AG10803 (cell line): ENCODE measurements around the gene PPP2R5A.
"Not testable (repeated sequence)": the region's sequence is repeated elsewhere in the genome, so short reads cannot be mapped to it uniquely, and the experiment has no call there.

Source experiments
- DNase-seq: peaks from one replicate; pipeline ENCODE4 v3.0.0; 2010; ENCODE audit warnings: low read depth
- H3K4me3 ChIP-seq: 2 replicates; pipeline ENCODE4 v1.5.1; 2011; ENCODE audit warnings: mild to moderate bottlenecking, low read length, control low read depth
- CTCF ChIP-seq: conservative IDR thresholded peaks from 2 replicates; pipeline ENCODE4 v1.5.1; 2011; ENCODE audit warnings: mild to moderate bottlenecking, low read length, control low read depth, inconsistent platforms

The PPP2R5A gene

GRCh38 chr1:212315184-212315583, 30.0 kb downstream of the PPP2R5A start:
- no peak for TF ChIP-seq CTCF
- no peak overlapping the region for H3K4me3 ChIP-seq
- no peak for DNase-seq

DNA sequence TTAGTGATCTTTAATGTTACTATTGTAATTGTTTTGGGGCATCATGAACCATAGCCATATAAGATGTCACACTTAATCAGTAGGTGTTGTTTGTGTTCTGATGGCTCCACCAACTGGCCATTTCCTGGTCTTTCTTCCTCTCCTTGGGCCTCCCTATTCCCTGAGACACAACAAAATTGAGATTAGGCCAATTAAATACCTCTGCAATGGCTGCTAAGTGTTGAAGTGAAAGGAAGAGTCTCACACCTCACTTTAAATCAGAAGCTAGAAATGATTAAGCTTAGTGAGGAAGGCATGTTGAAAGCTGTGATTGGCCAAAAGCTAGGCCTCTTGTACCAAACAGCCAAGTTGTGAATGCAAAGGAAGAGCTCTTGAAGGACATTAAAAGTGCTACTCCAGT, 30.7 kb downstream of the PPP2R5A start:
- peak; percentile 40 for DNase-seq
- H3K4me3 ChIP-seq: no peak overlapping the region
- TF ChIP-seq CTCF: peak; percentile 40

DNA sequence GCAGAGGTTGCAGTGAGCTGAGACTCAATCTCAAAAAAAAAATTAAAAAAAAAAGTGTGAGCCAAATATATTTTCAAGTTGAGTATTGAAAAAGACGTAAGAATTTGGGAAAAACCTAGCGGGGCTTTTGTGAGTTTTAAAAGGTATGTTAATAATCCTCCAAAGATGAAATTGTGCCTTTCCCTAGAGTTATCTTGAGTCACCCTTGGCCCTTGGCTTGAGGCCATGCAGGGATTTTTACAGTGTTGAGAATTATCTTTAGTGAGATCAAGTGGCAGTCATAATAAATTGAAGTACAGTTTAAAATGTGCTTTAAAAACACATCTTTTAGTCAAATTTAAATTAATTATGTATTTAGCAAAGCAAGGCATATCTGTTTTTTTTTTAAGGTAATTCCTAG, 32.7 kb downstream of the PPP2R5A start:
- DNase-seq: no peak
- no peak overlapping the region for H3K4me3 ChIP-seq
- no peak for TF ChIP-seq CTCF

GRCh38 chr1:212321031-212321430, 35.8 kb downstream of the PPP2R5A start:
- DNase-seq, H3K4me3 ChIP-seq: not testable (repeated sequence)

DNA sequence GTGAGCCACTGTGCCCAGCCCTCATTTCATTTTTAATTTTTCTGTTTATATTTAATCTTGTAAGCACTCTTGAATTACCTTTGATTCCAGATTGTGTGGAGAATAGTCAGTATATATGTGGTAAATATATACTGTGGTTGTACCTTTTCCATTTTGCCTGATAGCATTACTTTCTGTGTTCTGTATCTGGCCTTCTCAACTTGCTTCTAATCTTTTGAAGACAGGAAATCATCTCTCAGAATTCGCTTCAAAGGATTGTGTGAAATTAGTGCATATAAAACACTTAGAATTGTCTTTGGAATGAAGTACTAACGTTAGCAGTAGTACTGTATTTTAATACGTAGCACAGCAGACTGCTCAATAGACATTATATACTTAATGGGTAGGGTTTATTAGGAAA, 37.9 kb downstream of the PPP2R5A start:
- TF ChIP-seq CTCF: no peak
- no peak overlapping the region for H3K4me3 ChIP-seq
- no peak for DNase-seq

GRCh38 chr1:212326541-212326940, 41.3 kb downstream of the PPP2R5A start:
- DNase-seq: no peak
- H3K4me3 ChIP-seq: no peak overlapping the region
- no peak for TF ChIP-seq CTCF

DNA sequence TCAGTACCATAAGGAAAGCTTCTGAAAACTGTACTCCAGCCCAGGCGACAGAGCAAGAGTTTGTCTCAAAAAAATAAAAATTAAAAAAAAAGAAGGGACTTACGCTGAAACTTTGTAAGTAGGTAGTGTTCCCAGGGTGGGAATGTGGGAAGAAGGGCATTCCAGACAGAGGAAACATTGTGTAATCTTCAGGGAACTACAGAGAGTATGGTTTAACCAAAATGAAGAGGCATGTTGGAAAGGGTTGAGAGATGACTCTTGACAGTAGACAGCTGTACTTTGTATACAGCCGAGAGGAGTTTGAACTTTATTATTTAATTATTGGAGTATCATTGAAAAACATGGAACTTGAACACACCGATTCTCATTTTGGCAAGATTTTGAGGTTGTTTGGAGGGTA, 43.0 kb downstream of the PPP2R5A start:
- DNase-seq: peak; percentile 67
- no peak for TF ChIP-seq CTCF

GRCh38 chr1:212329105-212329504, 43.9 kb downstream of the PPP2R5A start:
- no peak for TF ChIP-seq CTCF
- H3K4me3 ChIP-seq: no peak overlapping the region
- DNase-seq: no peak

More for the DNA sequence above, 43.0 kb downstream of the PPP2R5A start:
- no peak overlapping the region for H3K4me3 ChIP-seq
